Measurements from ENCODE around the gene EVI5.
"Not testable (repeated sequence)": the region's sequence is repeated elsewhere in the genome, so short reads cannot be mapped to it uniquely, and the experiment has no call there.

Gene EVI5

DNA sequence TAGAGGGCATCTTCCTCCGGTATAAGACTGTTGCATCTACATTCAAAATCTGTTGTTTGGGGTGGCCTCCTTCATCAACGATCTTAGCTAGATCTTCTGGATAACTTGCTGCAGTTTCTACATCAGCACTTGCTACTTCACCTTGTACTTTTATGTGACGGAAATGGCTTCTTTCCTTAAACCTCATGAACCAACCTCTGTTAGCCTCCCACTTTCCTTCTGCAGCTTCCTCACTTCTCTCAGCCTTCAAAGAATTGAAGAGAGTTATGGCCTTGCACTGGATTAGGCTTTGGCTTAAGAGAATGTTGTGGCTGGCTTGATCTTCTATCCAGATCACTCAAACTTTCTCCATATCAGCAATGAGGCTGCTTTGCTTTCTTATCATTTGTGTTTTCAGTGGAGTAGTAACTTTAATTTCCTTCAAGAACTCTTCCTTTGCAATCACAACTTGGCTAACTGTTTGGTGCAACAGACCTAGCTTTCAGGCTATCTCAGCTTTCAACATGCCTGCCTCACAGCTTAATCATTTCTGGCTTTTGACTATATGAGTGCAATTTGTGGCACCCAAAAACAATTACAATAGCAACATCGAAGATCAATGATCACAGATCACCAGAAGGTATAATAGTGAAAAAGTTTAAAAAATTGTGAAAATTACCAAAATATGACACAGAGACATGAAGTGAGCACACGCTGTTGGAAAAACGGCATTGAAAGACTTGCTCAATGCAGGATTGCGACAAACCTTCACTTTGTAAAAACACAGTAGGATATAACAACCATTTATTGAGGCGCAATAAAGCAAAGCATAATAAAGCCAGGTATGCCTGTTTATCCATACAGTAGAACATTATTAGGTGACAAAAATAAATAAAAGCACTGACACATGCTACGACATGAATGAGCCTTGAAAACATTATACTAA lies 241.5 kb downstream of the EVI5 start:
- no peak for TF ChIP-seq CTCF (IDR thresholded peaks at IDR 0.05; ENCODE audit: borderline replicate concordance, insufficient read depth, low read depth, low read length)
- no peak overlapping the region for H3K4me3 ChIP-seq (ENCODE audit: low read depth, low read length)

- no peak overlapping the region for H3K4me3 ChIP-seq (ENCODE audit: low read depth, low read length)
- TF ChIP-seq CTCF (IDR thresholded peaks at IDR 0.05; ENCODE audit: borderline replicate concordance, insufficient read depth, low read depth, low read length): no peak
Observed at GRCh38 chr1:92538413-92539061, 246.4 kb downstream of the EVI5 start.

DNA sequence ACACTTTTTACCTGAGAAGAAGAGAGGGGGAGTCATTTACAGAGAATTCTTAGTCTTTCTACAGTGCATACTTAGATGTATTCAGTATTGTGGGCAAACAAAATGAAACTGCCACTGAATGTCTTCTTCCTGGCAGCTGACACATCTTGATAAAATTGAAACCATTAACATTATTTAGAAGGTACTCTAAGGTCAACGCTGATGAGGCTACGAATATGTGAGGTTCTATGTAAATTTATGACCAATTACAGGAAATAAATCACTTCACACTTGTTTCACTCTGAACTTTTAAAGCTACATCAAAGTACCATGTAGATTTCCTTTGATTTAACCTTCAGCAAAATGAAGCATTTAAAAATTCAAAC lies 246.9 kb downstream of the EVI5 start:
- no peak for TF ChIP-seq CTCF (IDR thresholded peaks at IDR 0.05; ENCODE audit: borderline replicate concordance, insufficient read depth, low read depth, low read length)
- no peak overlapping the region for H3K4me3 ChIP-seq (ENCODE audit: low read depth, low read length)

DNA sequence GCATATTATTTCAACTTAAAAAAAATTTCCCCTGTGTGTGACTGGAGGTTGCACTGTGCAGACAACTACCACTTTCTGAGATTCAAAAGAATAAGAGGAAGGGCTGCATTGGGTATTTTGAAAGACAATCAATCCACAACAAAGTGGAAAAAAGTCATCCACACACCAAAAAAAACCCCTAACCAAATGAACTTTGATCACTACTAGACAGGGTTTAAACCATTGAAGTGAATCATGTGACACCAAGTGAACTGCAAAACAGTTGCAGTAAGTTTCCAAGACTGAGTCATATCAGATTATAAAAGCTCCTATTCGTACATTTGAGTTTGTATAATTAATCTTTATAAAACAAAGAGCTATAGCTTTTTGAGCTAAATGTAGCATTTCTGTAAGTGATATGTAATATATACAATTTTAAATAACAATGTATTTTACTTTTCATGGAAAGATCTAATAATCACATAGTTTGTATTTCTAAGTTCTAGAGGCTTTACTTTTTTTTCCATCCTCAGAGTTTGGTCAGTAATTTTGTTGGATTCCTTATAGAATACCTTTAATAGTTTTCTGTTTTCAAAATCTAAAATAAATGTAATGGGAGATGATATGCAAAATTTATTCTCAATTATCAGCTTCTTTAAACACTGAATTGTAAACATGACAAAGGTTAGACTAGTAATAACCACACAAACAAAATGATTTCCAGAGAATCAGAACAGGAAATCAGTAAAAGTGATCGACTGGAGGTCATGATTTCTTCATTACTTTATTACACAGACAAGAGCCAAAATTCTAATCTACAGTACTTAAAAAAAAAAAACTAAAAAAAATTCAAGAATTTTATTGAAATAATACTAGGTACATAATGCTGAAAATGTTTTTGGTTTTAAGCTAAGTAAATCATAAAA lies 247.7 kb downstream of the EVI5 start:
- TF ChIP-seq CTCF (IDR thresholded peaks at IDR 0.05; ENCODE audit: borderline replicate concordance, insufficient read depth, low read depth, low read length): no peak
- H3K4me3 ChIP-seq (ENCODE audit: low read depth, low read length): no peak overlapping the region

GRCh38 chr1:92536211-92536979 lies 248.5 kb downstream of the EVI5 start:
- no peak for TF ChIP-seq CTCF (IDR thresholded peaks at IDR 0.05; ENCODE audit: borderline replicate concordance, insufficient read depth, low read depth, low read length)
- no peak overlapping the region for H3K4me3 ChIP-seq (ENCODE audit: low read depth, low read length)

GRCh38 chr1:92532371-92532770 lies 252.5 kb downstream of the EVI5 start:
- not testable (repeated sequence) for H3K4me3 ChIP-seq (ENCODE audit: low read depth, low read length)

- not testable (repeated sequence) for H3K4me3 ChIP-seq (ENCODE audit: low read depth, low read length)
Observed at GRCh38 chr1:92531939-92532338, 253.0 kb downstream of the EVI5 start.
